Hematopoietic multipotent progenitor cell (in vitro differentiated cells): Measurements from ENCODE around the gene WWOX. TPM values are rescaled to one million over a fixed set of nuclear protein-coding genes. Genes with fewer than 3 reads are reported as not detected.

Experiments
- DNase-seq, 3 donors: peaks; one replicate each; pipeline ENCODE4 v3.0.0-alpha.2; 2011 to 2015; ENCODE audit warnings: low read depth in 2 of 3, low spot score in 2 of 3
- total RNA-seq: library from RNA; depleted of rRNA; stranded (reverse); fragments of >200 nt; gene quantifications from one replicate; pipeline ENCODE4 v1.2.3, GENCODE V29; 2012

Gene WWOX
- total RNA-seq, 1 donor = 24.8 TPM

- DNase-seq = no peak
Measured at GRCh38 chr16:78483124-78483992, 383.9 kb downstream of the WWOX start.

GRCh38 chr16:78484509-78485058 lies 385.1 kb downstream of the WWOX start:
- DNase-seq = no peak

GRCh38 chr16:78485188-78485916 lies 385.9 kb downstream of the WWOX start:
- no peak for DNase-seq

GRCh38 chr16:78485917-78486257 lies 386.4 kb downstream of the WWOX start:
- DNase-seq = no peak

DNA sequence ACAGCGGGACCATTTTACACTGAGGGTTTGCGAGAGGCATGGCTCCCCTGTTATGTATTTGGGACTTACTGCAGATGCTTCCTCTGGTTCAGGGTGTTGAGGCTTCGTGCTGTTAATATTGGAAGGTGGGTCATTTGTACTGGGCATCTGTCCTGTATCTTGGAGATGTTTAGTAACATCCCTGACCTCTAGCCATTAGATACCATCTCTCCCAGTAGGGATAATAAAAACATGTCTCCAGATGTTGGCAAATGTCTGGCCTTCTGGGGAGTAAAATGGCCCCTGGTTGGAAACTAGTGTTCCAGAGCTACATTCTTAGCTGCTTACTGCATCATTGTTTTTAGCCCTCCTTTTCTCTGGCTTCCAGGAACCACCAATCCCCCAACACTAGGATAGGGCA lies 388.0 kb downstream of the WWOX start:
- DNase-seq = no peak

GRCh38 chr16:78489072-78489471 lies 389.6 kb downstream of the WWOX start:
- DNase-seq = no peak

DNA sequence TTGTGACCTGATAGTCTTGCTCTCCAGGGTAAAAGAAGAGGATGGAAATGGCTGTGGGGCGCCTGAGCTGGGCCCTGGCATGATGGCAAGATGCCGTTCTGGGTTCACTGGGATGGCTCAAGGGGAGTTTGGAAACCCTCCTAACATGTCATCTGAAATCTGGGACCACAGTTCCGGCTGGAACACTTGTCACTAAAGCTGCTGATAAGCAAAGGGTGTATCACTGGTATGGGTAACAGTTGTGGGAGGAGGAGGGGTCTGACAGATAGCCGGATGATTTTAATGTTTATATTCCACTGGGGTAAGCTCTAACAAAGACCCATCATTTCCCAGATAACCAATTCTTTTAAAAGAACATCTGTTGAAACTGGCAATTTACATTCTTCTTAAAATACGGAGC lies 390.2 kb downstream of the WWOX start:
- DNase-seq = no peak

DNA sequence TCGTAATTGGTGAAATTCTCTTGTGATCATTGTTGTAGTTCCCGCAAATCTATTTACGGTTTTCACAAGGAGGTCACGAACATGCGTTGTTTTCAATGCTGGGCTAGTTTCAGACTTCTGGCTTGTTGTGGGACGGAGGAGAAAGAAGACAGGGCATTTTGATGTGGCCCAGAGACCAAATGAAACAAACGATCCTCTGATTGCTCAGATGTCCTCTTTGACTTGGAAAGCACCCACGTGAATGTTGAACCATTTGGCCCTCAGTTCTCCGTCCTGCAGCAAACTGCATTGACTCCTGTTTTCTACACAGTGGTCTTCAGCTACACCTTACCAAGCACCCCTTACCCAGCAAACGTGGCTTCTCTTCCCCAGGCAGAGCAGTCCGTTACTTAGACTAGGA lies 391.0 kb downstream of the WWOX start:
- no peak for DNase-seq

GRCh38 chr16:78490847-78491246 lies 391.4 kb downstream of the WWOX start:
- no peak for DNase-seq

DNA sequence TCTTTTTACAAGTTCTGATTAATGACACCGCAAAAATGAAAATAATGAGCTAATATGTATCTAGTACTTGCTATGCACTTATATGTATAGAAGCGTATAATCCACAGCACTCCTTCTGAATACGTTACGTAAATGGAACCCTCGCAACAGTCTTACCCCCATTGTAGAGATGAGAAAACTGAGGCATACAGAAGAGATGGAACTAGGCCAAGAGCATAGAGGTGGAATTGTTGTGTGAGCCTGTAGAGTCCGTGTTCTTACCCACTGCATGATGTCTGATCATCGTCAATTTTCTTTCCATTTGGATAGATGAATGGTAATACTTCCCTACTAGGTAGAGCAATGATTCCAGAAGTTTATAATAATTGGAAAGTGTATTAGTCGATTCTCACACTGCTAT lies 394.1 kb downstream of the WWOX start:
- no peak for DNase-seq

DNA sequence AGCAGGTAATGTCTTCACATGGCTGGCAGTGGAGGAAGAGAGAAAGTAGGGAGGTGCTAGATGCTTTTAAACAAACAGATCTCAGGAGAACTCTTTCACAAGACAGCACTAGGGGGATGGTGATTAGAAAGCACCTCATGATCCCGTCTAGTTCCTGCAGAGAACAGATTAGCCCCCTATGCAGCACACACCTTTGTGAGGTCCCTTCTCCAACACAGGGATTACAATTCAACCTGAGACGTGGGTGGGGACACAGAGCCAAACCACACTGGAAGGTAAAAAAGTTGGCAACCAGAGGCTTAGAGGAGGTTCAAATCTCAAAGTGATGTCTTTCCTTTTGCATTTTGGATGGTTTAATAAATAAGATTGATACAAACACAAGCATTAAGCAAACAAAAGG lies 394.7 kb downstream of the WWOX start:
- DNase-seq = no peak

DNA sequence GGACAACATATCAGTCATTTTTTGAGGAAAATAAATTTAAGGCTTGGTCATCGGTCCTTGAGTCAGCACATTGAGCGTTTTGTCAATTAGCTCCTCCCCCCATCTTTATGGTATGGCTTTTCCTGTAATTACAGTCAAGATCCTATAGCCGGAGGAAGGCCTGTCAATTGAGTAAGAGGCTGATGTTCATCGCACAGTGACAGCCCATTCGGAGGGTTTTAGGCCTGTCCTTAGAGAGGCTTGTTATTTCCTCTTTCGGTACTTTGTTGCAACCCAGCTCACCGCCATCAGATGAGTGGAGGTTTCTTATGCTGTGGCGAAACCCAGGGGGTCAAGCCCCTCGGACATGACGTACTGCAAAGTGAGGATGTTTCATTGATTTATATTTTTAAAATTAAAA lies 395.2 kb downstream of the WWOX start:
- no peak for DNase-seq

DNA sequence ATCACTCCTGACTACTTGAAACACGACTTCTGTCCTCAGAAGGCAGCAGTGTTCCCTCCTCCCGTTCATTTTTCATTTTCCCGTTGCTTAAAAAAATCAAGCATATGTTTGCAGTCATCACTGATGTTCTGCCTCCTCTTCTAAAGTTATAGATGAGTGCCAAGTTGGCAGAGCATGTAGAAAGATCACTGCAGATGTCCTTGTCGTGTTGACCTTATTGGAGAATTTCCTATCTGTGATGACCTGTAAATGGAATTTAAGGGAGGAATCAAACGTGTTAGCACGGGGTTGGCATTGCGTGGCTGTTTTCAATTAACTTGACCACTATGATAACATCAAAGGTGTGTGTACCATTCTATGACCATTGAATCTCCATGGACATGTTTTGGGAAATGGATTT lies 396.7 kb downstream of the WWOX start:
- no peak for DNase-seq

- DNase-seq = no peak
Measured at GRCh38 chr16:78499399-78499798, 399.9 kb downstream of the WWOX start.

DNA sequence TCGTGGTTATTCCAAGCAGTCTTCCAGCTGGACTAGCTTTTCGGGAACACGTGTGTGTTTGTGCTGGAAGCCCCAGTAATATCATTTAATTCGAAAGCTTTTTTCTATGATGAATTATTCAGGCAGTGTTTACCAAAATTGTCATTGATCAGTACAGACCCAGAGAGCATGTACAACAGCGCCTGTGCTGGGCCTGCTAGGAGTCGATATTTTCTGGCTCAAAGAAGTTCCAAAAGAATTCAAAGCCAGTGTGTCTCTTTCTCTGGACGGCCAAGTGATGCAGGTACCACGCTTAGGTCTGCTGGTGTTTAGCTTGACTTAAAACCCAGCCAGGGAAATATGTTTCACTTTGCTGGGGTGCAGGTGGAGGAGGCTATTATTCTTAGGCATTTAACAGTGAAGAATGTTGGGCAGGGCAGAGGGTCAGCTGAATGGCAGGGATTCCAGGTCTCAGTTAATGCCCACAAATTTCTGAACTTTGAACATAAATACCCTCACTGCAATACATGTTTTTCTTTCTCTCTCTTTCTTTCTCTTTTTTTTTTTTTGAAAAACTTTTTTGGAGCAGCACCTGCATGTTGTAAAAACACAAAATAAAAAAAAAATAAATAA lies 401.3 kb downstream of the WWOX start:
- no peak for DNase-seq

DNA sequence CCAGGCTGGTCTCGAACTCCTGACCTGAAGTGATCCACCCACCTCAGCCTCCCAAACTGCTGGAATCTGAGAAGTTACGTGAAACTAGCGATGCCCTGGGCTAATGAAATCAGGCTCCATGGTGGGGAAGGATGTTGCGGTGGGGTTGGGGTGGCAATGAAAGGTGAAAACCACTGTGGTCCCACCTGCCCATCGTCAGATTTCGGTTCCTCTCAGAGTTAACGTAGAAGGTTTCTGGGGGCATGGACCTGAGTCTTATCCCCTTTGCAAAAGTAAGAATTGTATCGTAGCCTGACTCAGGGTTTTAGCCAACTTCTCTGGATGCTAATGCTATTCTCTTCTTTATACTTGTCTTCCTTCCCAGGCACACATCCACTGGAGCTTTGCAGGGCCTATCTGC lies 402.3 kb downstream of the WWOX start:
- DNase-seq = no peak

- DNase-seq = no peak
Measured at GRCh38 chr16:78502812-78503350, 403.4 kb downstream of the WWOX start.

GRCh38 chr16:78503602-78504001 lies 404.1 kb downstream of the WWOX start:
- DNase-seq = peak; percentile 13 to 66 (median 42)

- no peak for DNase-seq
Measured at GRCh38 chr16:78504401-78504851, 405.0 kb downstream of the WWOX start.

GRCh38 chr16:78505036-78505435 lies 405.6 kb downstream of the WWOX start:
- DNase-seq = no peak
